Measurements from ENCODE around the gene KCNG2.

KCNG2 gene

DNA sequence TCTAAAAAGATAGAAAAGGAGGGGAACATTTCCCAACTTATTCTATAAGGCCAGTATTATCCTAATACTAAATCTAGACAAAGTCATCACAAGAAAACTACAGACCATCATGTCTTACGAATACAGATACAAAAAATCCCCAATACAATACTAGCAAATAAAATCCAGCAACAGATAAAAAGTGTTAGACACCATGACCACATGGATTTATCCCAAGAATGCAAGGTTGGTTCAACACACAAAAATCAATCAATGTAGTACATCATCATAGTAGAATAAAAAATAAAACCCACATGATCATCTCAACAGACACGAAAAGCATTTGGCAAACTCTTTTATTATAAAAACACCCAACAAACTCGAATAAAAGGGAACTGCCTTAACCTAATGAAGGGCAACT, 135.2 kb downstream of the KCNG2 start:
- Histone ChIP-seq H3K9me3 (peaks cover 19% of the 10 kb centered on the region), H3K36me3 (replicated peaks) (peaks cover 21% of the 10 kb centered on the region), H3K4me3 (no peak overlapping the region), H3K4me1 (no peaks in the 10 kb centered on the region), H3K27me3 (ENCODE audit: low read depth) (no peaks in the 10 kb centered on the region)
- DNase-seq (ENCODE audit: low spot score in 2 of 2), result no peak
- in situ Hi-C loops (cut with MboI; ENCODE audit: low sequenced_read_pairs), result no loop called here

DNA sequence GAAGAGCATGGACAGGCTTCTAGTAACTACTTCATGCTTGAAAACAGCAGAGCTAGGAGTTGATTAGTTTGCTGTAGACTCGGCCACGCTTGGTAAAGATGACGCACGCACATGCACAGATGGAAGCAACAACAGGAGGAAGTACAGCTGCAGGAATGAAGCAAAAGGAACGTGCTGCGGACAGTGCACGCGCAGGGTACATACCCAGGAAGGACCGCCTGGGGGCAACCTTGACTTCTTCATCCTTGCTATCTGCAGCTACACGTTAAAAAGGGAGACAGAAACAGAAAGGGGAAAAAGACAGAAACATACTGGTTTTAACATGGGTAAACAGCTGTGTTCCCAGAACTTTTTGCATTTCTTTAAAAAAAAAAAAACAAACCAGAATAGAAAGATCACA, 136.0 kb downstream of the KCNG2 start:
- peaks cover 21% of the 10 kb centered on the region for H3K36me3 ChIP-seq (replicated peaks)
- peaks cover 19% of the 10 kb centered on the region for H3K9me3 ChIP-seq
- in situ Hi-C loops (cut with MboI; ENCODE audit: low sequenced_read_pairs), result no loop called here
- DNase-seq (ENCODE audit: low spot score in 2 of 2), result peak; percentile 49 to 78
- no peaks in the 10 kb centered on the region for H3K4me1 ChIP-seq
- H3K4me3 ChIP-seq, result no peak overlapping the region
- H3K27me3 ChIP-seq (ENCODE audit: low read depth), result no peaks in the 10 kb centered on the region

DNA sequence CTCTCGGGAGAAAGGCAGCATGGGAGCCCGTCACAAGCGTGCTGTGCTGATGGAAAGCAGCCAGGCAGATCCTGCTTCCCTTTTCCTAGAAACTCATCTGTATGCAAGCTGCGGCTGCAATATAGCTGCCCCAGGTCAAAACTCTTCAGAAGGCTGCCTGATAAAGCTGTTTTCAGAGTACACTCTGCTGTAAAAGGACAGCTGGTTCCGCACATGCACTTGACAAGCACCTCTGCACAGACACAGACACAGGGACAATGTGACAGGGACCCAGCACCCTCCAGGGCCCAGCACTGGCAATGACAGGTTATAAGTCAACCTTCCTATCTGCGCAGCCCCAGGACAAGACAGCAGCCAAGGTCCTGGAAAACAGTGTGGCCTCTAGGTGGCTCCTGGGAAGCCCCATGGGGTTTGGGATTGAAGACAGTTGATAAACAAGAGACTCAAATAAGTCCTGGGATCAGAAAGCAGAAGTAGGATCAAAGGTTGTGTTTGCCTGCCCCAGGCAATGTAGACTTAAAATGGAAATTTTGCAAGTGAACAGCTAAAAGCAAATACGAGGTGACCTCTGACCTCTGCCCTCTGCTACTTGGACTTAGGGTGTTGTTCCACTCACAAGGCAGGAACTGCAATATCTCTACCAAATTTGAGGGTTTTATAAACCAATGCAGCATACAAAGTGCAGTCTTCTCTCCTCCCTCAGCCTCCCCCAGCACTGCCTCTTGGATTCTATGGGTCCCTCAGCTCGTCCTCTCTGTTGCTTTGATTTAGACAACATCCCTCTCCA, 136.8 kb downstream of the KCNG2 start:
- no peaks in the 10 kb centered on the region for H3K27me3 ChIP-seq (ENCODE audit: low read depth)
- in situ Hi-C loops (cut with MboI; ENCODE audit: low sequenced_read_pairs), result no loop called here
- no peaks in the 10 kb centered on the region for H3K4me1 ChIP-seq
- no peak overlapping the region for H3K4me3 ChIP-seq
- peak in 1 of 2 experiments; percentile 34 for DNase-seq (ENCODE audit: low spot score in 2 of 2)
- H3K36me3 ChIP-seq (replicated peaks), result peaks cover 20% of the 10 kb centered on the region
- peaks cover 17% of the 10 kb centered on the region for H3K9me3 ChIP-seq

DNA sequence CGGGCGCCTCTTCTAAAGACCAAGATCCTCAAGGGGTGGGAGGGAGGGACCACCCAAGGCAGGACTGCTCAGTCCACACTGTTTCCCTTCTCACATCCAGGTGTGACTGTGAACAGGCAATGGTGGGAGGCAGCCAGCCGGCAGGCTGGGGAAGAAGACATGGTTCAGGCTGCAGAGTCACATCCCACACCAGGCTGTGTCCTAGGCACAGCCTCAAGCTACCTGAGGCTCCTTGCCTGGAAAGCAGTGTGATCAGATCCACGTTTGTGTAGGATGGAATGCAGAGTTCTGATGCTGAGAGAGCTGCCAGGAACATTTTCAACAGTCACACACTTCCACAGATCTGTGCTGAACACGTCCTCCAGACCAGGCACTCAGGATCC, 137.4 kb downstream of the KCNG2 start:
- H3K4me3 ChIP-seq, result no peak overlapping the region
- H3K9me3 ChIP-seq, result peaks cover 11% of the 10 kb centered on the region
- peaks cover 23% of the 10 kb centered on the region for H3K36me3 ChIP-seq (replicated peaks)
- in situ Hi-C loops (cut with MboI; ENCODE audit: low sequenced_read_pairs), result no loop called here
- no peaks in the 10 kb centered on the region for H3K4me1 ChIP-seq
- no peaks in the 10 kb centered on the region for H3K27me3 ChIP-seq (ENCODE audit: low read depth)
- DNase-seq (ENCODE audit: low spot score in 2 of 2), result no peak

DNA sequence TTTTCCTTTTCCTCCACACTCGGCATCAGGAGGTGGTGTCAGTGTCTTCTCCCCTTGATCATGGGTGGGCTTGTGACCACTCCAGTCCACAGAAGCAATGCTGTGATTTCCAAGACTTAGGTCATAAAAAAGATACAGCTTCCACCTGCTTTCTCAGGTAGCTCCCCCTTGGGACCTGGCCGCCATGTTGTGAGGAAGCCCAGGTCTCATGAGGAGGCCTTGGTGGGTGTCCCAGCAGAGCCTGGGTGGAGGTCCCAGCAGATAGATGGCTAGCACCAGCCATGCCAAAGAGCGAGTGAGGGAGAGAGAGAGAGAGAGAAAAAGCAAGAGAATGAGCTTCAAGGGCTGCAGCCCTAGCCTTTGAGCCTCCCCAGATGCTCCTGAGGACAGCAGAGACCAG, 137.8 kb downstream of the KCNG2 start:
- Histone ChIP-seq H3K36me3 (replicated peaks) (peaks cover 24% of the 10 kb centered on the region), H3K4me3 (no peak overlapping the region), H3K27me3 (ENCODE audit: low read depth) (no peaks in the 10 kb centered on the region), H3K4me1 (no peaks in the 10 kb centered on the region), H3K9me3 (peaks cover 10% of the 10 kb centered on the region)
- DNase-seq (ENCODE audit: low spot score in 2 of 2), result no peak
- in situ Hi-C loops (cut with MboI; ENCODE audit: low sequenced_read_pairs), result no loop called here

DNA sequence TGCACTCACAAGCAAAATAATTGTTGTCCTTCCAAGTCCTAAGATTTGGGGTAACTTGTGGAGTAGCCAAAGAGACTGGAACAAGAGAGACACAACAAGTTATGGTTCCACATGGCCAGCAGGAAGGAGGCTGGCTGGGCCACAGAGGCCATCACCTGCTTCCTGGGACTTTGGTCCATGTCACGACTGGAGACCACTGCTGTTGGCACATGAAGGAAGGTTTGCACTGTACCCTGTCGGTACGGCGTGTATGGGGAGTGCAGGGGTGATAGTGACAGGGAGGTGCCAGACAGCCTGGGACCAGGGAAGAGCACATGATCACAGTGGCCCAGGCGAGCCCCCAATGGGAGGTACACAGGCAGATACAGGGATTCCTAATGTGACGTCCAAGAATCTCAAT, 138.2 kb downstream of the KCNG2 start:
- in situ Hi-C loops (cut with MboI; ENCODE audit: low sequenced_read_pairs), result no loop called here
- Histone ChIP-seq H3K4me3 (no peak overlapping the region), H3K36me3 (replicated peaks) (peaks cover 27% of the 10 kb centered on the region), H3K4me1 (no peaks in the 10 kb centered on the region), H3K9me3 (peaks cover 10% of the 10 kb centered on the region), H3K27me3 (ENCODE audit: low read depth) (no peaks in the 10 kb centered on the region)
- no peak for DNase-seq (ENCODE audit: low spot score in 2 of 2)

DNA sequence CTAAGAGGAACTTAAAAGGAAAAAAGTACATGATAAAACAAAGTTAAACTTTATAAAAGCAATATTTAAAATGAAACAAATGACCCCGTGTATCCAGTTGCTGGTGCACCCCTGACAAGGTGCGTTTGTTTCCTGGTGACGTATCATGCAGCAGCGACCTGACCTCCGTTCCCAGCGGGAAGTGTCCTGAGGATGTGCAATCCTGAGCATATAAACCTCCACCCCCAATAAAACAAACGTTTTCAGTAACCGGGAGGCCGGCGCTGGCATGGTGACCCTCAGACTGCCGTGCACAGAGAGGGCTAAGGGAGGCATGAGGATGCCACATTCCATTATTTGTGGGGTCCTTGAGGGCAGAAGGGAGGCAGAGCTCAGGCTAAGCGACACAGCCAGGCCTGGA, 138.9 kb downstream of the KCNG2 start:
- in situ Hi-C loops (cut with MboI; ENCODE audit: low sequenced_read_pairs), result no loop called here

DNA sequence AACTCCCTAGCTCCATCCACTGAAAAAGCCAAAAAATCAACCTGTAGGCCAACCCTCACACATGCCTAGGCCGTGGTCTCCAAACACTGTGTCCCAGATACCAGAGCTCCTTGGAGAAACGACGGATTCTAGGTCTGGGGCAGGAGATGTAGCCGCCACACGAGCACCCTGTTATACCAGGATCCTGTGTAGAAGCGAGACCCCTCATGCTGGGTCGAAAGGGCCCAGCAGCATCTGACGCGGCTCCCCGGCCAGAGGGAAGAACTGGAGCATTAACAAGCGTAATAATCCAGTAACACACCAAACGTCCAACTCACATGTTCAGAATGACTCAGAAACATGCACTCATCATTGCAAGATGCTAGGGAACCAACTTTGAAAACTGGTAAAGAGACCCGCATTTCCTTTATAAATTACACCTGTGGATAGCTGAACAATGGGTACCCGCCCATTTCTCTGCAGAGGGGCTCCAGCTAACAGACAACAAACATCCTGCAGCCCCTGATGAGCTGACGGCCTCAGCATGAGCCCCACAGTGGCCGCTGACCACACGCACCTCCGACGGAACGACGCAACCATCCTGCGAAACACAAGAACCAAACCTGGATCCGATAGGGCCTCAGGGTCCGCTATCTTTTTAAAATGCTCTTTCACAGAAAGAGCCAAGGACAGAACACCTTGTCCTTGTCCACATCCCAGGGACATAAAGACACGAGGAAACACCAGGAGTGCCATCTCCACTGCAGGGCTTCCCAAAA, 139.5 kb downstream of the KCNG2 start:
- peaks cover 10% of the 10 kb centered on the region for H3K9me3 ChIP-seq
- no peaks in the 10 kb centered on the region for H3K4me1 ChIP-seq
- no peak for DNase-seq (ENCODE audit: low spot score in 2 of 2)
- H3K27me3 ChIP-seq (ENCODE audit: low read depth), result no peaks in the 10 kb centered on the region
- peaks cover 39% of the 10 kb centered on the region for H3K36me3 ChIP-seq (replicated peaks)
- H3K4me3 ChIP-seq, result no peak overlapping the region
- in situ Hi-C loops (cut with MboI; ENCODE audit: low sequenced_read_pairs), result no loop called here

More for the DNA sequence above, 138.9 kb downstream of the KCNG2 start:
- no peaks in the 10 kb centered on the region for H3K27me3 ChIP-seq (ENCODE audit: low read depth)
- H3K4me1 ChIP-seq, result no peaks in the 10 kb centered on the region
- peaks cover 33% of the 10 kb centered on the region for H3K36me3 ChIP-seq (replicated peaks)
- no peak for DNase-seq (ENCODE audit: low spot score in 2 of 2)
- H3K4me3 ChIP-seq, result no peak overlapping the region
- peaks cover 10% of the 10 kb centered on the region for H3K9me3 ChIP-seq

DNA sequence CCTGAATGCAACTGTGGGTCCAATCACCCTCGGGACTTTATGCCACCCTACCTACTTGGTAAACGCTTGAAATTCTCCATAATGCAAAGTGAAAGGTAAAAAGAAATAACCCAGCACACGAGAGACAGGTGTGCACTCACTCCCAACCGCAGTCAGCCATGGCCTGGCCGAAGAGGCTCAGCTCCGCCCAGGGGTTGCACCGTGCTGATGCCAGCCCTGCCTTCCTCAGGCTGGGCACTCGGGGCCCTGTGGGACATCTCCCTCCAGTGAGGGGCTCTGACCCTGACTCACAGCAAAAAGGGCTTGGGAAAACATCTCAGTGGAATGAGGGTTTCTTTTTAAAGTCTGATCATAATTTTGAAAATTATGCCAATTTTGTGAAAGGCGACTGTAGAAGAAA, 140.5 kb downstream of the KCNG2 start:
- in situ Hi-C loops (cut with MboI; ENCODE audit: low sequenced_read_pairs), result no loop called here
- peaks cover 48% of the 10 kb centered on the region for H3K36me3 ChIP-seq (replicated peaks)

DNA sequence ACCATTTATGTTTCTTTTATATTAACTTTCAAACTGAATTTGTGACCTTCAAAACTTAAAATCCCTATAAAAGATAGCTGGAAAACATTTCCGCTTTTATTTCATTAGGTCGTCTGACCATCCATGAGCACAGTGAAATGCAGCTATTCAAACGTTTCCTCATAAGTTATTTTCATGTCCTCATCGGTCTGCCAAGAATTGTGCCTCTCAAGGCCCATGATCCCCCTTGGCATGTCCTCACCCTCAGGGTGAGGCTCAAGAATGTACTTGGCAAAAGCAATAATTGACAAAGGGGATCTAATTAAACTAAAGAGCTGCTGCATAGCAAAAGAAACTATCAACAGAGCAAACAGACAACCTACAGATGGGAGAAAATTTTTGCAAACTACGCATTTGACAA, 141.4 kb downstream of the KCNG2 start:
- no peaks in the 10 kb centered on the region for H3K4me1 ChIP-seq
- H3K36me3 ChIP-seq (replicated peaks), result peaks cover 48% of the 10 kb centered on the region
- in situ Hi-C loops (cut with MboI; ENCODE audit: low sequenced_read_pairs), result no loop called here
- no peak for DNase-seq (ENCODE audit: low spot score in 2 of 2)
- no peaks in the 10 kb centered on the region for H3K27me3 ChIP-seq (ENCODE audit: low read depth)
- no peak overlapping the region for H3K4me3 ChIP-seq
- no peaks in the 10 kb centered on the region for H3K9me3 ChIP-seq

More for the DNA sequence above, 140.5 kb downstream of the KCNG2 start:
- Histone ChIP-seq H3K9me3 (peaks cover 5% of the 10 kb centered on the region), H3K4me3 (no peak overlapping the region), H3K27me3 (ENCODE audit: low read depth) (no peaks in the 10 kb centered on the region), H3K4me1 (no peaks in the 10 kb centered on the region)
- DNase-seq (ENCODE audit: low spot score in 2 of 2), result no peak

DNA sequence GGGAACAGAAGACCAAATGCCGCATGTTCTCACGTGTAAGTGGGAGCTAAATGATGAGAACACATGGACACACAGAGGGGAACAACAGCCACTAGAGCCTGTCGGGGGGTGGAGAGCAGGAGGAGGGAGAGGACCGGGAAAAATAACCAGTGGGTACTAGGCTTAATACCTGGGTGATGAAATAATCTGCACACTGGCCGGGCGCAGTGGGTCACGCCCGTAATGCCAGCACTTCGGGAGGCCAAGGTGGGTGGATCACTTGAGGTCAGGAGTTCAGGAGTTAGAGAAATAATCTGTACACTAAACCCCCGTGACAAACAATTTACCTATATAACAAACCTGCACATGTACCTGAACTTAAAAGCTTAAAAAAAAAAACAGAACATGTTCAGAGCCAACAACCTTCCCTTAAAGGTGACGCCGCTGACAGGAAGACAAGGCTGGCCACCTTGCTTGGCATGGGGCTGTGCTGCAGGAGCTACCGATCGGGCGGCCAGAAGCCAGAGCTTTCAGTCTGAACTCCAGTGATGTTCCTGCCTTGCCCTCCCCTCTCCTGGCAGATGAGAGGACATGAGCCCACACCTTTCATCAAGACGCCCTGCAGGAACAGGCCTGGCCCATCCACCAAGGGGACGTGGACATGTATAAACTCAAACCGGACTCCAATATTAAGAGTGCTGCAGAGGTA, 142.5 kb downstream of the KCNG2 start:
- DNase-seq (ENCODE audit: low spot score in 2 of 2), result peak in 1 of 2 experiments; percentile 6
- in situ Hi-C loops (cut with MboI; ENCODE audit: low sequenced_read_pairs), result no loop called here
- no peaks in the 10 kb centered on the region for H3K4me1 ChIP-seq
- no peak overlapping the region for H3K4me3 ChIP-seq
- H3K9me3 ChIP-seq, result no peaks in the 10 kb centered on the region
- no peaks in the 10 kb centered on the region for H3K27me3 ChIP-seq (ENCODE audit: low read depth)
- peaks cover 48% of the 10 kb centered on the region for H3K36me3 ChIP-seq (replicated peaks)

DNA sequence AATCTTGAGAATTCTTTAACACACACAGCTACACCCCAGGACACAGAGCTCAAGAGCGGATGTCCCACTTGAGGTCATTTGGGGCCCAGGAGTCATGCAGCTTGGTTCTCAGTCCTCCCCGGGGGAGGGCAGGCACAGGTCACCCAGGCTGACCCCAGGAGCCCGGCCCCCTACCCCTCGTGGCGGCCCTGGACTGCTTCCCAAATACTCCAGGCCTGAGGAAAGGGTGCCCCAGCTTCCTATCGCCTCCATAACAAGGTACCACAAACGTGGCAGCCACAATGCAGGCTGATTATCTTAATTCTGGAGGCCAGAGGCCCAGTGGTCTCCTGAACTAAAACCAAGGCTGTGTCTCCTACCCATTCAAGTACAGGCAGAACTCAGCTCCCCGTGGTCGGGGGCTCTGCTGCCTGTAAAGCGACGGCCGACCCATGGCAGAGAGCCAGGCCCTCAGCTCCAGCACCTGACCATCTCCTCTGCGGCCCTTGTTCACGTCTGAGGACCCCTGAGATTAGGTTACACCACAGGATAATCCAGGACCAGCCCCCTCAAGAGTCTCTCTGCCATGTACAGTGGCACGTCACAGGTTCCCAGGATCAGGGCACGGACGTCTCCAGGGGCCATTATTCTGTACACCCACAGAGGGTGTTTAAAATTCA, 143.2 kb downstream of the KCNG2 start:
- in situ Hi-C loops (cut with MboI; ENCODE audit: low sequenced_read_pairs), result no loop called here

DNA sequence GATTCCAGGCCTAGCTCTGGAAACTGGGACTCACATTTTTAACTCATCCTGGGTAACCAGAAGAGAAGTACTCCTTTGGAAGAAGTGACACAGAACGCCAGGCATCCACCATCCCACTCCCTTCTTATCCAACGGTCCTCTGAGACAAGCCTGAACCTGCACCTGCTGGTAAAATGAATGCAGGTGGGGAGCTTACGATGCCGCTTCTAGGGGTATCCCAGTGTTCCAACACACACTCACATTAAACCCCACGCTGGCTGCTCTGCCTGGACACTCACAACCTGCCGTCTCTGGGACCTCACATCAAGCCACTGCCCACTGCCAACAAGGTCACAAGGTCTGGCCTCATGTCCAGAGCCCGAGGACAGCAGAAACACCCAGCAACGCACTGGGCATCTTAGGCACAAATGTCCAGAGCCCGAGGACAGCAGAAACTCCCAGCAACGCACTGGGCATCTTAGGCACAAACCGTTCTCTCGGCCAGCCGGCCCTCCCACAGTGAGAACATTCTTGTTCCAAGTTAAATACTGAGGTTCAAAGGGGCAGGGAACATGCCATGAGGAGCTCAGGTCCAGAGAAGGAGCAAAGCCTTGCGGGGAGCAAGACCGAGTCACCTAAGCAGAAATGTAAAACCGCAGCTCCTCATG, 143.9 kb downstream of the KCNG2 start:
- Histone ChIP-seq H3K4me3 (no peak overlapping the region), H3K4me1 (no peaks in the 10 kb centered on the region), H3K27me3 (ENCODE audit: low read depth) (no peaks in the 10 kb centered on the region), H3K36me3 (replicated peaks) (peaks cover 42% of the 10 kb centered on the region), H3K9me3 (no peaks in the 10 kb centered on the region)
- in situ Hi-C loops (cut with MboI; ENCODE audit: low sequenced_read_pairs), result no loop called here
- peak in 1 of 2 experiments; percentile 2 for DNase-seq (ENCODE audit: low spot score in 2 of 2)

More for the DNA sequence above, 143.2 kb downstream of the KCNG2 start:
- Histone ChIP-seq H3K27me3 (ENCODE audit: low read depth) (no peaks in the 10 kb centered on the region), H3K36me3 (replicated peaks) (peaks cover 45% of the 10 kb centered on the region), H3K4me1 (no peaks in the 10 kb centered on the region), H3K4me3 (no peak overlapping the region), H3K9me3 (no peaks in the 10 kb centered on the region)
- peak in 1 of 2 experiments; percentile 5 for DNase-seq (ENCODE audit: low spot score in 2 of 2)
